ENCODE results near the gene CD44.

CD44 gene

GRCh38 chr11:35206616-35207015, 67.6 kb downstream of the CD44 start:
- TF ChIP-seq EZH2 (IDR thresholded peaks at IDR 0.05; ENCODE audit: borderline replicate concordance, low read depth, low read length, severe bottlenecking) (no peak), CTCF (IDR thresholded peaks at IDR 0.05; ENCODE audit: borderline replicate concordance, extremely low read depth, low read length, poor library complexity, severe bottlenecking) (no peak)
- Histone ChIP-seq H2AFZ (ENCODE audit: low read depth, low read length) (no peak overlapping the region), H3K4me3 (ENCODE audit: low read depth in 1 of 2, low read length in 2 of 2) (no peak overlapping the region), H3K36me3 (ENCODE audit: insufficient read depth, low read length) (peaks cover 47% of the 10 kb centered on the region; the same call in 1 of the 2 replicates), H3K27me3 (ENCODE audit: insufficient read depth, low read length, poor library complexity) (no peaks in the 10 kb centered on the region), H3K9ac (ENCODE audit: low read depth, low read length) (no peak overlapping the region), H3K4me2 (ENCODE audit: insufficient read depth, low read length) (no peak overlapping the region), H3K79me2 (ENCODE audit: insufficient read depth, low read length) (no peaks in the 10 kb centered on the region), H3K27ac (ENCODE audit: low read length) (no peak overlapping the region), H4K20me1 (ENCODE audit: insufficient read depth, low read length) (no peaks in the 10 kb centered on the region), H3K4me1 (ENCODE audit: insufficient read depth, low read length) (no peaks in the 10 kb centered on the region), H3K9me3 (ENCODE audit: insufficient read depth, low read length, severe bottlenecking) (no peaks in the 10 kb centered on the region)
- no peak for DNase-seq
- ATAC-seq (ENCODE audit: insufficient read depth, low read depth): no peak

GRCh38 chr11:35207471-35208403, 68.8 kb downstream of the CD44 start:
- Histone ChIP-seq H2AFZ (ENCODE audit: low read depth, low read length) (no peak overlapping the region), H3K4me2 (ENCODE audit: insufficient read depth, low read length) (no peak overlapping the region), H3K4me1 (ENCODE audit: insufficient read depth, low read length) (no peaks in the 10 kb centered on the region), H3K27me3 (ENCODE audit: insufficient read depth, low read length, poor library complexity) (no peaks in the 10 kb centered on the region), H3K9me3 (ENCODE audit: insufficient read depth, low read length, severe bottlenecking) (no peaks in the 10 kb centered on the region), H3K4me3 (ENCODE audit: low read depth in 1 of 2, low read length in 2 of 2) (no peak overlapping the region), H4K20me1 (ENCODE audit: insufficient read depth, low read length) (no peaks in the 10 kb centered on the region), H3K79me2 (ENCODE audit: insufficient read depth, low read length) (no peaks in the 10 kb centered on the region), H3K36me3 (ENCODE audit: insufficient read depth, low read length) (peaks cover 43% of the 10 kb centered on the region; the same call in 1 of the 2 replicates), H3K27ac (ENCODE audit: low read length) (no peak overlapping the region), H3K9ac (ENCODE audit: low read depth, low read length) (no peak overlapping the region)
- DNase-seq (no peak), ATAC-seq (ENCODE audit: insufficient read depth, low read depth) (no peak)
- TF ChIP-seq CTCF (IDR thresholded peaks at IDR 0.05; ENCODE audit: borderline replicate concordance, extremely low read depth, low read length, poor library complexity, severe bottlenecking): no peak
- no peak for TF ChIP-seq EZH2 (IDR thresholded peaks at IDR 0.05; ENCODE audit: borderline replicate concordance, low read depth, low read length, severe bottlenecking)

- Histone ChIP-seq H3K79me2 (ENCODE audit: insufficient read depth, low read length) (no peaks in the 10 kb centered on the region), H3K9me3 (ENCODE audit: insufficient read depth, low read length, severe bottlenecking) (no peaks in the 10 kb centered on the region), H3K9ac (ENCODE audit: low read depth, low read length) (no peak overlapping the region), H3K27ac (ENCODE audit: low read length) (no peak overlapping the region), H3K4me2 (ENCODE audit: insufficient read depth, low read length) (no peak overlapping the region), H3K4me1 (ENCODE audit: insufficient read depth, low read length) (no peaks in the 10 kb centered on the region), H3K36me3 (ENCODE audit: insufficient read depth, low read length) (peaks cover 42% of the 10 kb centered on the region; the same call in 1 of the 2 replicates), H2AFZ (ENCODE audit: low read depth, low read length) (no peak overlapping the region), H3K4me3 (ENCODE audit: low read depth in 1 of 2, low read length in 2 of 2) (no peak overlapping the region), H4K20me1 (ENCODE audit: insufficient read depth, low read length) (no peaks in the 10 kb centered on the region), H3K27me3 (ENCODE audit: insufficient read depth, low read length, poor library complexity) (no peaks in the 10 kb centered on the region)
- ATAC-seq (ENCODE audit: insufficient read depth, low read depth): no peak
- no peak for DNase-seq
- TF ChIP-seq EZH2 (IDR thresholded peaks at IDR 0.05; ENCODE audit: borderline replicate concordance, low read depth, low read length, severe bottlenecking) (no peak), CTCF (IDR thresholded peaks at IDR 0.05; ENCODE audit: borderline replicate concordance, extremely low read depth, low read length, poor library complexity, severe bottlenecking) (no peak)
These were observed 69.8 kb downstream of the CD44 start for GRCh38 chr11:35208795-35209194.

Data from DND-41 (cell line).